ENCODE results near the gene SMTNL2.

DNA sequence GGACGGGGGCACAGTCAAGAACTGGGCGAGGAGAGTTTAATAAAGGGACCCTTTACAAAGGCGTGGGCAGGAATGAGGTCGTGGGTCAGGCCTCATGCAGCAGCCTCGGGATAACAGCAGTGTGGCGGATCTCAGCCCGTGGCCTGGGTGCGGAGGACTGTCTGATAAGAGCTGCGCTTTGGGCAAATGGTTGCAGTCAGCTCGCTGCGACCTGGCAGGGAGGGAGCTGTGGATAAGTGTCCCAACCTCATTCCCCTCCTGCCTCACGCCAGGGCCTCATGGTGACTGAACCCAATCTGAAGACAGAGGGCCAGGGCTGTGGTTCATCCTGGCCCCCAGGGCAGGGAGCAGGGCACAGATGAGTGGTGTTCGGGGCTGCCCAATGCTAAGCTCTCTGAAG, 13.6 kb downstream of the SMTNL2 start:
- TF ChIP-seq POLR2AphosphoS5 (IDR thresholded peaks at IDR 0.05; ENCODE audit: low read depth, low read length) (no peak), CHD2 (IDR thresholded peaks at IDR 0.05; ENCODE audit: low read length, partially characterized antibody) (no peak), RAD21 (IDR thresholded peaks at IDR 0.05; ENCODE audit: low read length) (no peak), YY1 (IDR thresholded peaks at IDR 0.05; ENCODE audit: low read depth) (no peak)
- TF ChIP-seq, protein P1, sequence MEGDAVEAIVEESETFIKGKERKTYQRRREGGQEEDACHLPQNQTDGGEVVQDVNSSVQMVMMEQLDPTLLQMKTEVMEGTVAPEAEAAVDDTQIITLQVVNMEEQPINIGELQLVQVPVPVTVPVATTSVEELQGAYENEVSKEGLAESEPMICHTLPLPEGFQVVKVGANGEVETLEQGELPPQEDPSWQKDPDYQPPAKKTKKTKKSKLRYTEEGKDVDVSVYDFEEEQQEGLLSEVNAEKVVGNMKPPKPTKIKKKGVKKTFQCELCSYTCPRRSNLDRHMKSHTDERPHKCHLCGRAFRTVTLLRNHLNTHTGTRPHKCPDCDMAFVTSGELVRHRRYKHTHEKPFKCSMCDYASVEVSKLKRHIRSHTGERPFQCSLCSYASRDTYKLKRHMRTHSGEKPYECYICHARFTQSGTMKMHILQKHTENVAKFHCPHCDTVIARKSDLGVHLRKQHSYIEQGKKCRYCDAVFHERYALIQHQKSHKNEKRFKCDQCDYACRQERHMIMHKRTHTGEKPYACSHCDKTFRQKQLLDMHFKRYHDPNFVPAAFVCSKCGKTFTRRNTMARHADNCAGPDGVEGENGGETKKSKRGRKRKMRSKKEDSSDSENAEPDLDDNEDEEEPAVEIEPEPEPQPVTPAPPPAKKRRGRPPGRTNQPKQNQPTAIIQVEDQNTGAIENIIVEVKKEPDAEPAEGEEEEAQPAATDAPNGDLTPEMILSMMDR (IDR thresholded peaks at IDR 0.05): no peak

All from SK-N-SH (cell line).